ENCODE data around the gene CRACDL. TPM values are rescaled to one million over a fixed set of nuclear protein-coding genes. Genes with fewer than 3 reads are reported as not detected.

Gene CRACDL
- total and polyA plus RNA-seq, 7 donors, result 0.36 to 8.8 (median 1.5) TPM

DNA sequence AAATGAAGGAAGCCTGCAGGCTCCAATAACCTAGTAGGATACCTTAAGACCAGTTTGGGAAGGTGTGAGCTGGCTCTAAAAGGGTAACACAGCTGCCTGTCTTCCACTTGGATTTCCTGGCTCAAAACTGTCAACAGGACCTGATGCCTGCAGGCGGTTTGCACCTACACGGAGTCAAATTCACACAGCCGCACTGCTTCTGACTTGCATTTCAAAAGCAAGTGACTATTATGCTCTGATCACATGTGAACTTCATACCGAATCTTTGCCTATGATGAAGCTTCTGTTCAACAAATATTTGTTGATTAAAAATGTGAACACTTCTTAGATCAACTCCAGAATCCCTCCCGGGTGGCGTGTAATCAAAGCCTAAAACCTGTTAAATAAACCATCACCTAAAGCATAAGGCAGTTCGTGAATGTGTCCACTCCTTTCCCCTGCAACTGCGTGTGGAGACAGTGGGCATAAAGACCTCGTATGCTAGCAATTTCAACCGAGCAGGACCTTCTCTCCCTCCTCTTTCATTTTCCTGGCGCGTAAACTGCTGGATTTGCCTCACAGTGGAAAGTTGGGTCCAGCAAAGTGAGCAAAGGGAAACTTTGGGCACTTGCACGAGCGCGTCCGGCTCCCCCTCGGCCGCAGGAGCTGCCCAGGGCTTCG lies 784 bp downstream of the CRACDL start:
- no peak overlapping the region for H3K27ac ChIP-seq
- no peak for DNase-seq

DNA sequence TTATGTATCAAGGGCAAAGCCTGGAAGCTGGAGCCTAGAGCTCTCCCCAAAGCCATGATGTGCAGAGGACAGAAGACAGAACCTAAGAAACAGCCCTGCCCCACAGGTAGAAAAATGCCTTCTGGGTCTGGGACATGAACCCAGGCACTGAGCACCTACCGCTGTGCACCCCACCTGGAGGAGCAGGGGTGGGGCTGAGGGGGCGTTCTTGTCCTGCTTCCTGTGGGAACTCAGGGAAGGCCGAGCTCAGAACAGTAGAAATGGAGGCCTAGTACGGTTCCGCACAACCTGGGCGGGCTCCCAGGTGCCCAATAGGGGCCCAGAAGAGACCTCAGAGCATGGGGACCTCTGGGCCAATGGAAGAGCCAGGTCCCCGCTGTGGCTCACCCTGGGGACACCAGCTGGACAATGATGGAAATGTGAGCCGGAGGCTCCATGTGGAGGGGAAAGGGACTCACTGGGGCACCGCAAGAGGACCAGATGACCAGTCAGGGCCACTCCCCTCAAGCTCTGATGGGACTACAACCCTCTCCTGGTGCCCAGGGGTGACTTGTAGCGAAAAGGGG lies 3.2 kb downstream of the CRACDL start:
- TF ChIP-seq POLR2AphosphoS5 (IDR thresholded peaks at IDR 0.05), result no peak
- no peak for TF ChIP-seq POLR2A (IDR thresholded peaks at IDR 0.05)
- no peak for TF ChIP-seq EP300 (IDR thresholded peaks at IDR 0.05)
- TF ChIP-seq, protein P1, sequence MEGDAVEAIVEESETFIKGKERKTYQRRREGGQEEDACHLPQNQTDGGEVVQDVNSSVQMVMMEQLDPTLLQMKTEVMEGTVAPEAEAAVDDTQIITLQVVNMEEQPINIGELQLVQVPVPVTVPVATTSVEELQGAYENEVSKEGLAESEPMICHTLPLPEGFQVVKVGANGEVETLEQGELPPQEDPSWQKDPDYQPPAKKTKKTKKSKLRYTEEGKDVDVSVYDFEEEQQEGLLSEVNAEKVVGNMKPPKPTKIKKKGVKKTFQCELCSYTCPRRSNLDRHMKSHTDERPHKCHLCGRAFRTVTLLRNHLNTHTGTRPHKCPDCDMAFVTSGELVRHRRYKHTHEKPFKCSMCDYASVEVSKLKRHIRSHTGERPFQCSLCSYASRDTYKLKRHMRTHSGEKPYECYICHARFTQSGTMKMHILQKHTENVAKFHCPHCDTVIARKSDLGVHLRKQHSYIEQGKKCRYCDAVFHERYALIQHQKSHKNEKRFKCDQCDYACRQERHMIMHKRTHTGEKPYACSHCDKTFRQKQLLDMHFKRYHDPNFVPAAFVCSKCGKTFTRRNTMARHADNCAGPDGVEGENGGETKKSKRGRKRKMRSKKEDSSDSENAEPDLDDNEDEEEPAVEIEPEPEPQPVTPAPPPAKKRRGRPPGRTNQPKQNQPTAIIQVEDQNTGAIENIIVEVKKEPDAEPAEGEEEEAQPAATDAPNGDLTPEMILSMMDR (IDR thresholded peaks at IDR 0.05), result no peak
- Histone ChIP-seq H3K9me3 (no peaks in the 10 kb centered on the region), H3K4me1 (peaks cover 0 to 19% (median 16%) of the 10 kb centered on the region in 4 donors), H3K27me3 (peaks cover 4 to 35% (median 8%) of the 10 kb centered on the region in 3 donors), H3K27ac (no peak overlapping the region), H3K4me3 (no peak overlapping the region), H3K36me3 (no peaks in the 10 kb centered on the region)
- DNase-seq, result no peak
- intact Hi-C loops (cut with DNase I), result no loop called here
- WGBS, 2 donors, result 92 to 93% methylated on average over 10 of the region's 10 CpGs

More for the DNA sequence above, 784 bp downstream of the CRACDL start:
- Histone ChIP-seq H3K36me3 (no peaks in the 10 kb centered on the region), H3K27me3 (peaks cover 4 to 39% (median 8%) of the 10 kb centered on the region in 3 donors), H3K9me3 (no peaks in the 10 kb centered on the region), H3K4me3 (peak overlapping the region; percentile 8 to 57 (median 46)), H3K4me1 (peaks cover 0 to 19% (median 16%) of the 10 kb centered on the region in 4 donors)
- no peak for TF ChIP-seq POLR2A (IDR thresholded peaks at IDR 0.05)
- TF ChIP-seq, protein P1 (IDR thresholded peaks at IDR 0.05), result no peak
- TF ChIP-seq POLR2AphosphoS5 (IDR thresholded peaks at IDR 0.05), result no peak
- intact Hi-C loops (cut with DNase I), result no loop called here
- WGBS, 2 donors, result 13 to 21% methylated on average over 19 of the region's 19 CpGs

DNA sequence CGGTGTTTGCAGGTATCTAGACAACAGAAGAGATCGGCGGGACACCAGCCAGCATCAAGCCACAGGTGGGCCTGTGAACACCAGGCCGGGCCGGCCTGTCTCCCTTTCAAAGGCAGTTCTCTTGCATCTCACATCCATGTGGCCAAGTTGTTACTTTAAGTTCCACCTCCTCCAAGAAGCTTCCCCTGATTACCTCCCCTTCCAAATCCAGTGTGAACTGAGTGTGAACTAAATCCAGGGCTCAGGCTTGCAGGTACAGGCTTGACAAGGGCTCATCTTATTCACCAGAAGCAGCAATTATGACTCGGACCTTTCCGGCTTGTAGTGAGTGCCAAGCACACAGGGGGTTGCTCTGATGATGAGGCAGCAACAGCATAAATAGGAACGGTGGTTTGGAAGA lies 3.9 kb downstream of the CRACDL start:
- no peak for DNase-seq
- Histone ChIP-seq H3K4me3 (no peak overlapping the region), H3K36me3 (no peaks in the 10 kb centered on the region), H3K9me3 (no peaks in the 10 kb centered on the region), H3K4me1 (peaks cover 0 to 19% (median 16%) of the 10 kb centered on the region in 4 donors), H3K27me3 (peaks cover 4 to 28% (median 8%) of the 10 kb centered on the region in 3 donors), H3K27ac (no peak overlapping the region)
- 91 to 93% methylated on average over 8 of the region's 8 CpGs for WGBS, 2 donors
- no peak for TF ChIP-seq POLR2A (IDR thresholded peaks at IDR 0.05)
- TF ChIP-seq EP300 (IDR thresholded peaks at IDR 0.05), result no peak
- TF ChIP-seq, protein P1 (IDR thresholded peaks at IDR 0.05), result no peak
- TF ChIP-seq POLR2AphosphoS5 (IDR thresholded peaks at IDR 0.05), result no peak
- intact Hi-C loops (cut with DNase I), result no loop called here

- Histone ChIP-seq H3K9me3 (no peaks in the 10 kb centered on the region), H3K27me3 (peaks cover 3 to 23% (median 4%) of the 10 kb centered on the region in 3 donors), H3K27ac (no peak overlapping the region), H3K4me3 (no peak overlapping the region), H3K4me1 (peaks cover 0 to 14% (median 11%) of the 10 kb centered on the region in 4 donors), H3K36me3 (no peaks in the 10 kb centered on the region)
- 73 to 74% methylated on average over 3 of the region's 3 CpGs for WGBS, 2 donors
- intact Hi-C loops (cut with DNase I), result no loop called here
- TF ChIP-seq POLR2A (IDR thresholded peaks at IDR 0.05) (no peak), EP300 (IDR thresholded peaks at IDR 0.05) (no peak), POLR2AphosphoS5 (IDR thresholded peaks at IDR 0.05) (no peak)
- TF ChIP-seq, protein P1 (IDR thresholded peaks at IDR 0.05), result no peak
- no peak for DNase-seq
These were observed 4.4 kb downstream of the CRACDL start for GRCh38 chr2:98931596-98931995.
